Testis (tissue), 3 donors: ENCODE data around the gene ZNF680. TPM values are rescaled to one million over a fixed set of nuclear protein-coding genes. Genes with fewer than 3 reads are reported as not detected.

Source experiments
- DNase-seq: peaks from one replicate; pipeline ENCODE4 v3.0.0-alpha.2; 2019
- H3K27ac ChIP-seq, 2 donors: fragments of 200-600 bp; sonication (generic); one replicate each; pipeline ENCODE4 v1.5.1; 2019
- H3K27me3 ChIP-seq: fragments of 200-600 bp; sonication (generic); one replicate; pipeline ENCODE4 v1.5.1; 2019
- H3K36me3 ChIP-seq: fragments of 200-600 bp; sonication (generic); one replicate; pipeline ENCODE4 v1.5.1; 2017; ENCODE audit warnings: low read depth; ENCODE audit errors: missing control alignments
- H3K4me1 ChIP-seq: fragments of 200-600 bp; sonication (generic); one replicate; pipeline ENCODE4 v1.5.1; 2019
- H3K4me3 ChIP-seq, 2 donors: fragments of 200-600 bp; sonication (generic); one replicate each; pipeline ENCODE4 v1.5.1; 2017 to 2019
- H3K9me3 ChIP-seq: fragments of 200-600 bp; sonication (generic); one replicate; pipeline ENCODE4 v1.5.1; 2017
- CTCF ChIP-seq, 3 experiments: fragments of 450-650 bp in 2 of 3; fragments of 200-600 bp in 1 of 3; sonication (generic) in 1 of 3; IDR thresholded peaks; one replicate each; pipeline ENCODE4 v1.5.1; 2016 to 2019; ENCODE audit warnings: antibody characterized with exemption in 3 of 3, mild to moderate bottlenecking in 2 of 3, moderate library complexity in 1 of 3
- POLR2A ChIP-seq: fragments of 450-650 bp; IDR thresholded peaks from one replicate; pipeline ENCODE4 v1.6.1; 2017; ENCODE audit warnings: antibody characterized with exemption, mild to moderate bottlenecking, moderate library complexity
- WGBS, 2 donors: methylation state at CpG; one replicate each; pipeline ENCODE4 v1.1.5; 2018; 5-methylcytosine and 5-hydroxymethylcytosine counted together
- intact Hi-C: fragments of 100-400 bp; cut with DNase I; formaldehyde crosslinking; loops from one replicate; pipeline ENCODE4 v1.15.1; 2023; ENCODE audit warnings: low total_unique reads
- polyA plus RNA-seq: library from polyadenylated mRNA; stranded (reverse); fragments of 350-450 nt; fragmentation: Illumina TruSeq; extraction: RNeasy Lipid Tissue Mini Kit (QIAGEN cat#74804); gene quantifications from one replicate; pipeline ENCODE4 v1.2.3, GENCODE V29; 2014; ENCODE audit warnings: low read depth, low replicate concordance; ENCODE audit not compliant: insufficient read depth
- total RNA-seq, 2 donors: library from RNA; depleted of rRNA; stranded (reverse); fragments of >200 nt; gene quantifications; one replicate each; pipeline ENCODE4 v1.2.3, GENCODE V29; 2016

Gene ZNF680
- total and polyA plus RNA-seq, 3 donors from 2014 or later, result 2.9 to 19.5 (median 19.4) TPM

DNA sequence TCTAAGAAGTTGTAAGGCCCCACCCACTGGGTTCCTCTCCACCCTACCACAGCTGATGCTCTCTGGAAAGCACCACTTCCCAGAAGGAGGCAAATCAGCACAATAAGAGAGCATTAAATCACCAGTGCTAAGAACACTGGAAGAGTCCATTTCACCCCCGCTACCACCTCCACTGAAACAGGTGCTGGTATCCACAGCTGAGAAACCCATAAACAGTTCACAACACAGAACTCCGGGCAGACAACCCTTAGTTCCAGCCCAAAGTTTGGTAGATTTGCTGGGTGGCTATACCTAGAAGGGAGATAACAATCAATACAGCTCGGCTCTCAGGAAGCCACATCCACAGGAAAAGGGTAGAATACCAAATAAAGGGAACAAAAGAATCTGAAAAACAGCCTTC, 34.1 kb downstream of the ZNF680 start:
- WGBS, 2 donors, result 93 to 100% methylated on average over 3 of the region's 3 CpGs
- H3K4me1 ChIP-seq, result no peaks in the 10 kb centered on the region
- intact Hi-C loops, result no loop called here
- no peak for DNase-seq
- no peak overlapping the region for H3K4me3 ChIP-seq
- H3K27ac ChIP-seq, result no peak overlapping the region
- TF ChIP-seq POLR2A, result no peak
- no peak for TF ChIP-seq CTCF (IDR thresholded peaks at IDR 0.05)
- no peaks in the 10 kb centered on the region for H3K9me3 ChIP-seq
- no peaks in the 10 kb centered on the region for H3K27me3 ChIP-seq
- H3K36me3 ChIP-seq, result no peaks in the 10 kb centered on the region

DNA sequence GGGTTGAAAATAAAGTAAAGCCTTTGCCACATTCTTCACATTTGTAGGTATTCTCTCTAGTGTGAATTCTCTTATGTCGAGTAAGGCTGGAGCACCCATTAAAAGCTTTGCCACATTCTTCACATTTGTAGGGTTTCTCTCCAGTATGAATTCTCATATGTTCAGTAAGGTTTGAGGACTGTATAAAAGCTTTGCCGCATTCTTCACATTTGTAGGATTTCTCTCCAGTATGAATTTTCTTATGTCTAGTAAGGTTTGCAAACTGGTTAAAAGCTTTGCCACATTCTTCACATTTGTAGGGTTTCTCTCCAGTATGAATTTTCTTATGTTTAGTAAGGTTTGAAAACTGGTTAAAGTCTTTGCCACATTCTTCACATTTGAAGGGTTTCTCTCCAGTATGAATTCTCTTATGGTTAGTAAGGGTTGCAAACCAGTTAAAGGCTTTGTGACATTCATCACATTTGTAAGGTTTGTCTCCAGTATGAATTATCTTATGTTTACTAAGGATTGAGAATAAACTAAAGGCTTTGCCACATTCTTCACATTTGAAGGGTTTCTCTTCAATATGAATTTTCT, 41.4 kb downstream of the ZNF680 start:
- Histone ChIP-seq H3K4me3 (no peak overlapping the region), H3K27me3 (no peaks in the 10 kb centered on the region)
- 92 to 95% methylated on average over 2 of the region's 2 CpGs for WGBS, 2 donors

GRCh38 chr7:64516451-64516850, 46.4 kb downstream of the ZNF680 start:
- Histone ChIP-seq H3K4me3 (no peak overlapping the region), H3K9me3 (no peaks in the 10 kb centered on the region), H3K27ac (no peak overlapping the region), H3K27me3 (no peaks in the 10 kb centered on the region), H3K4me1 (no peaks in the 10 kb centered on the region), H3K36me3 (no peaks in the 10 kb centered on the region)
- DNase-seq, result no peak
- intact Hi-C loops, result no loop called here
- TF ChIP-seq CTCF (IDR thresholded peaks at IDR 0.05), result no peak
- TF ChIP-seq POLR2A, result no peak
- WGBS, 2 donors, result 53 to 55% methylated on average over 2 of the region's 2 CpGs

More for the DNA sequence above, 41.4 kb downstream of the ZNF680 start:
- TF ChIP-seq POLR2A (no peak), CTCF (IDR thresholded peaks at IDR 0.05) (no peak)
- no peak for DNase-seq
- no peaks in the 10 kb centered on the region for H3K9me3 ChIP-seq
- intact Hi-C loops, result no loop called here
- H3K4me1 ChIP-seq, result no peaks in the 10 kb centered on the region
- H3K36me3 ChIP-seq, result no peaks in the 10 kb centered on the region
- no peak overlapping the region for H3K27ac ChIP-seq

- WGBS, 2 donors, result 68 to 85% methylated on average over 1 of the region's 1 CpG
- H3K27me3 ChIP-seq, result no peaks in the 10 kb centered on the region
- H3K9me3 ChIP-seq, result no peaks in the 10 kb centered on the region
- H3K36me3 ChIP-seq, result no peaks in the 10 kb centered on the region
- H3K4me1 ChIP-seq, result no peaks in the 10 kb centered on the region
- DNase-seq, result no peak
- intact Hi-C loops, result no loop called here
- H3K27ac ChIP-seq, result no peak overlapping the region
- no peak overlapping the region for H3K4me3 ChIP-seq
- TF ChIP-seq POLR2A (no peak), CTCF (IDR thresholded peaks at IDR 0.05) (no peak)
Observed at GRCh38 chr7:64515781-64516180, 47.1 kb downstream of the ZNF680 start.

DNA sequence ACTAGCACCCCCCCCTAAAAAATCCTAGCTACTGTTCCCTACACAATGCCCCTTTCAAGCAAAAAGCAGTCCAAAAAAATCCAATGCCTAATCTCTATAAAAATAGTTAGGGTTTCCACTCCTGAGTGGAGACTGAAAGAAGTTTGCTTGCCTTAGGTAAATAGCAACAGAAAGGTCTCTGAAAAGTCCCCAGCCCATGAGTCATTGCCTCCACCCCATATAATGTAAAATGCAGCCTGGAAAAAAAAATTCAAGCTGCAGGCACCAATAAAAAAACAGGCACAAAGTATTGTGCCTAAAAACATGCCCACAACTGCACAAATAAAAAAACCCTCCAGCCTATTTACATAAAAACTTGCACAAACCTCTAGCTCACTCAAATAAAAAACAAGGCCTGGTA, 47.5 kb downstream of the ZNF680 start:
- Histone ChIP-seq H3K9me3 (no peaks in the 10 kb centered on the region), H3K36me3 (no peaks in the 10 kb centered on the region), H3K4me1 (no peaks in the 10 kb centered on the region), H3K27ac (no peak overlapping the region), H3K27me3 (no peaks in the 10 kb centered on the region), H3K4me3 (no peak overlapping the region)
- no peak for TF ChIP-seq CTCF (IDR thresholded peaks at IDR 0.05)
- no peak for TF ChIP-seq POLR2A
- intact Hi-C loops, result no loop called here
- DNase-seq, result no peak
